ENCODE results near the gene SCAPER.

Gene SCAPER

GRCh38 chr15:76311100-76311953 lies 593.8 kb downstream of the SCAPER start, which contains the start of gene ETFA:
TSS of gene ETFA (minus strand) at chr15:76311469. CDS start at chr15:76311388, 81 bp downstream.
- Histone ChIP-seq H3K27ac (peak within 1 kb of the TSS; percentile 93), H3K4me3 (ENCODE audit: low read depth, low read length) (peak within 1 kb of the TSS; percentile 92)

GRCh38 chr15:76310475-76311099 lies 594.6 kb downstream of the SCAPER start:
- Histone ChIP-seq H3K27ac (peak overlapping the region; percentile 93), H3K27me3 (ENCODE audit: insufficient read depth, low read depth, severe bottlenecking) (no peaks in the 10 kb centered on the region), H3K36me3 (peaks cover 17% of the 10 kb centered on the region), H3K9me3 (ENCODE audit: severe bottlenecking) (no peaks in the 10 kb centered on the region), H3K4me3 (ENCODE audit: low read depth, low read length) (peak overlapping the region; percentile 92)
- no peak for DNase-seq
- no peak for TF ChIP-seq CTCF (IDR thresholded peaks at IDR 0.05; ENCODE audit: low read depth, low read length)

More at GRCh38 chr15:76311100-76311953, 593.8 kb downstream of the SCAPER start, which contains the start of gene ETFA:
- Histone ChIP-seq H3K36me3 (peaks cover 17% of the 10 kb centered on the region), H3K27me3 (ENCODE audit: insufficient read depth, low read depth, severe bottlenecking) (no peaks in the 10 kb centered on the region), H3K9me3 (ENCODE audit: severe bottlenecking) (no peaks in the 10 kb centered on the region)
- DNase-seq: peak; percentile 98
- no peak for TF ChIP-seq CTCF (IDR thresholded peaks at IDR 0.05; ENCODE audit: low read depth, low read length)

GRCh38 chr15:76309601-76310330 lies 595.4 kb downstream of the SCAPER start:
- Histone ChIP-seq H3K36me3 (peaks cover 17% of the 10 kb centered on the region), H3K27me3 (ENCODE audit: insufficient read depth, low read depth, severe bottlenecking) (no peaks in the 10 kb centered on the region), H3K9me3 (ENCODE audit: severe bottlenecking) (no peaks in the 10 kb centered on the region), H3K27ac (no peak overlapping the region), H3K4me3 (ENCODE audit: low read depth, low read length) (peak overlapping the region; percentile 92)
- TF ChIP-seq CTCF (IDR thresholded peaks at IDR 0.05; ENCODE audit: low read depth, low read length): no peak
- DNase-seq: no peak

GRCh38 chr15:76303909-76304308 lies 601.2 kb downstream of the SCAPER start:
- Histone ChIP-seq H3K27me3 (ENCODE audit: insufficient read depth, low read depth, severe bottlenecking) (no peaks in the 10 kb centered on the region), H3K4me3 (ENCODE audit: low read depth, low read length) (no peak overlapping the region), H3K36me3 (peaks cover 9% of the 10 kb centered on the region), H3K9me3 (ENCODE audit: severe bottlenecking) (no peaks in the 10 kb centered on the region), H3K27ac (no peak overlapping the region)
- TF ChIP-seq CTCF (IDR thresholded peaks at IDR 0.05; ENCODE audit: low read depth, low read length): no peak
- DNase-seq: no peak

GRCh38 chr15:76299786-76300185 lies 605.4 kb downstream of the SCAPER start:
- no peak overlapping the region for H3K4me3 ChIP-seq (ENCODE audit: low read depth, low read length)
- DNase-seq: no peak
- no peak for TF ChIP-seq CTCF (IDR thresholded peaks at IDR 0.05; ENCODE audit: low read depth, low read length)
- H3K36me3 ChIP-seq: no peaks in the 10 kb centered on the region; the same call in 1 of the 2 replicates
- no peaks in the 10 kb centered on the region for H3K27me3 ChIP-seq (ENCODE audit: insufficient read depth, low read depth, severe bottlenecking)
- no peak overlapping the region for H3K27ac ChIP-seq
- no peaks in the 10 kb centered on the region for H3K9me3 ChIP-seq (ENCODE audit: severe bottlenecking)
